PC-3 (cell line): ENCODE results near the gene MED15. TPM values are rescaled to one million over a fixed set of nuclear protein-coding genes. Genes with fewer than 3 reads are reported as not detected.
A peak's percentile ranks its signal among the peaks of the same experiment; 100 is the strongest.

ENCODE experiments used
- ATAC-seq: fragments of 200-7000 bp; cut with Tn5 transposase; 2 replicates; pipeline ENCODE4 v1.9.1; 2020; ENCODE audit warnings: mild to moderate bottlenecking, moderate library complexity
- BruUV-seq: library from RNA; stranded (reverse); fragments of 400-500 nt; replicated peaks from 2 replicates; lab custom pipeline; 2021; lab: Mats Ljungman, UMichigan
- CTCF ChIA-PET: fragments of 300-600 bp; sonication (Branson Sonifier 250); formaldehyde crosslinking; loops from one replicate; lab custom pipeline; 2022; ENCODE audit warnings: antibody characterized with exemption; lab: Charles Lee
- POLR2A ChIA-PET: fragments of 300-600 bp; sonication (Branson Sonifier 250); formaldehyde crosslinking; loops from one replicate; lab custom pipeline; 2022; ENCODE audit warnings: antibody characterized with exemption; ENCODE audit not compliant: unreplicated experiment; lab: Charles Lee
- DNase-seq: peaks from one replicate; pipeline ENCODE4 v3.0.0-alpha.2; 2015
- H2AFZ ChIP-seq: fragments of 300-600 bp; sonication (generic); 2 replicates; pipeline ENCODE4 v1.6.0; 2016; ENCODE audit warnings: antibody characterized with exemption, low read length
- H3F3A ChIP-seq: fragments of 300-600 bp; sonication (generic); one replicate; pipeline ENCODE4 v1.6.0; 2017; ENCODE audit warnings: antibody characterized with exemption, low read length, control low read depth, mild to moderate bottlenecking; ENCODE audit not compliant: unreplicated experiment
- H3K27ac ChIP-seq: fragments of 300-600 bp; sonication (generic); 2 replicates; pipeline ENCODE4 v1.5.1; 2016; ENCODE audit warnings: mild to moderate bottlenecking, low read length
- H3K27me3 ChIP-seq: fragments of 300-600 bp; sonication (generic); 2 replicates; pipeline ENCODE4 v1.6.1; 2016; ENCODE audit warnings: low read length, mixed read lengths
- H3K36me3 ChIP-seq: fragments of 300-600 bp; sonication (generic); 2 replicates; pipeline ENCODE4 v1.6.1; 2016; ENCODE audit warnings: low read depth, mixed run types, low read length, mixed read lengths
- H3K4me1 ChIP-seq: fragments of 300-600 bp; sonication (generic); 2 replicates; pipeline ENCODE4 v1.5.1; 2016; ENCODE audit warnings: low read length; ENCODE audit not compliant: insufficient read depth
- H3K4me2 ChIP-seq: fragments of 300-600 bp; sonication (generic); 2 replicates; pipeline ENCODE4 v1.6.0; 2016; ENCODE audit warnings: low read length
- H3K4me3 ChIP-seq: fragments of 300-600 bp; sonication (generic); 2 replicates; pipeline ENCODE4 v1.5.1; 2016; ENCODE audit warnings: mild to moderate bottlenecking, low read length, mixed read lengths
- H3K79me2 ChIP-seq: fragments of 300-600 bp; sonication (generic); 2 replicates; pipeline ENCODE4 v1.6.1; 2017; ENCODE audit warnings: low read length, mixed read lengths
- H3K9ac ChIP-seq: fragments of 300-600 bp; sonication (generic); 2 replicates; pipeline ENCODE4 v1.6.0; 2016; ENCODE audit warnings: mild to moderate bottlenecking, low read length
- H3K9me2 ChIP-seq: fragments of 300-600 bp; sonication (generic); replicated peaks from 2 replicates; pipeline ENCODE4 v1.6.1; 2016; ENCODE audit warnings: mixed run types, low read length, mixed read lengths
- H3K9me3 ChIP-seq: fragments of 300-600 bp; sonication (generic); 2 replicates; pipeline ENCODE4 v1.6.1; 2016; ENCODE audit warnings: low read length, mixed read lengths
- H4K20me1 ChIP-seq: fragments of 300-600 bp; sonication (generic); 2 replicates; pipeline ENCODE4 v1.6.1; 2016; ENCODE audit warnings: low read length, mixed read lengths
- EZH2 ChIP-seq: fragments of 300-600 bp; sonication (generic); IDR thresholded peaks from one replicate; pipeline ENCODE4 v1.6.1; 2017; ENCODE audit warnings: antibody characterized with exemption, mild to moderate bottlenecking, low read length; ENCODE audit not compliant: unreplicated experiment
- EZH2phosphoT487 ChIP-seq: fragments of 300-600 bp; sonication (generic); IDR thresholded peaks from 2 replicates; pipeline ENCODE4 v1.6.1; 2018; ENCODE audit warnings: mild to moderate bottlenecking, antibody characterized with exemption, low read length, borderline replicate concordance
- intact Hi-C: fragments of 100-400 bp; cut with micrococcal nuclease; formaldehyde crosslinking; loops from 2 replicates; pipeline ENCODE4 v1.9.0; 2023
- total RNA-seq: library from RNA; depleted of rRNA; stranded (reverse); fragments of >200 nt; gene quantifications from 2 replicates; pipeline ENCODE4 v1.2.3, GENCODE V29; 2014
- TF ChIP-seq, protein P1 (sequence below): fragments of 300-600 bp; sonication (generic); conservative IDR thresholded peaks from 2 replicates; pipeline ENCODE4 v1.5.1; 2017; ENCODE audit warnings: antibody characterized with exemption, low read depth, mild to moderate bottlenecking, low read length

MED15 gene
- total RNA-seq, 1 experiment from 2014 or later, result 55.9 TPM

DNA sequence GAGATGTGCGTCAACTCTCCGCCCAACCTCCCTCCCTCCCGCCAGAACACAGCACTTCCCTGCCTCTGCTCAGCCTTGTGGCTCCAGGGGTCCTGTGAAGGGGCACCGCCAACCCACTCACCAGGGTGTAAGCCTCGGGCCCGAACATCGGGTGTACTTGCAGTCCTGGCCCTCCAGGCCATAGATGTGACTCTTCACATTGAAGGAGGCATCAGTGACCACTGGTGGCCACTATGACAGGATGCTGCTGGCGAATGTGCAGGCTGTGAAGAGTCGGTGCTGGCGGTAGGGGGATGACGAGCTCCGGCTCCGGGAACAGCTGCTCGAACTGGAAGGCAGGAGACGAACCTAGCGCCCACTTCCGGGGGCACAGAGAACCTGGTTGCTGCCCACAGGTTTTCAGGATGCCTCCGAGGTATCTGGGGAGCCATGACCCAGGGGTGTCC lies 97.4 kb downstream of the MED15 start:
- H3K4me1 ChIP-seq, result no peaks in the 10 kb centered on the region
- no peaks in the 10 kb centered on the region for H3K9me3 ChIP-seq
- intact Hi-C loops, result no loop called here
- DNase-seq (no peak), ATAC-seq (no peak)
- CTCF ChIA-PET, result no interaction called here
- H3K79me2 ChIP-seq, result no peaks in the 10 kb centered on the region
- no peaks in the 10 kb centered on the region for H3K36me3 ChIP-seq
- no peaks in the 10 kb centered on the region for H3K27me3 ChIP-seq
- no peak overlapping the region for H2AFZ ChIP-seq
- no TSS peak for BruUV-seq
- H3K27ac ChIP-seq, result no peak overlapping the region
- TF ChIP-seq, protein P1, sequence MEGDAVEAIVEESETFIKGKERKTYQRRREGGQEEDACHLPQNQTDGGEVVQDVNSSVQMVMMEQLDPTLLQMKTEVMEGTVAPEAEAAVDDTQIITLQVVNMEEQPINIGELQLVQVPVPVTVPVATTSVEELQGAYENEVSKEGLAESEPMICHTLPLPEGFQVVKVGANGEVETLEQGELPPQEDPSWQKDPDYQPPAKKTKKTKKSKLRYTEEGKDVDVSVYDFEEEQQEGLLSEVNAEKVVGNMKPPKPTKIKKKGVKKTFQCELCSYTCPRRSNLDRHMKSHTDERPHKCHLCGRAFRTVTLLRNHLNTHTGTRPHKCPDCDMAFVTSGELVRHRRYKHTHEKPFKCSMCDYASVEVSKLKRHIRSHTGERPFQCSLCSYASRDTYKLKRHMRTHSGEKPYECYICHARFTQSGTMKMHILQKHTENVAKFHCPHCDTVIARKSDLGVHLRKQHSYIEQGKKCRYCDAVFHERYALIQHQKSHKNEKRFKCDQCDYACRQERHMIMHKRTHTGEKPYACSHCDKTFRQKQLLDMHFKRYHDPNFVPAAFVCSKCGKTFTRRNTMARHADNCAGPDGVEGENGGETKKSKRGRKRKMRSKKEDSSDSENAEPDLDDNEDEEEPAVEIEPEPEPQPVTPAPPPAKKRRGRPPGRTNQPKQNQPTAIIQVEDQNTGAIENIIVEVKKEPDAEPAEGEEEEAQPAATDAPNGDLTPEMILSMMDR, result no peak
- no peak for TF ChIP-seq EZH2phosphoT487
- TF ChIP-seq EZH2, result no peak
- H3K4me3 ChIP-seq, result no peak overlapping the region
- H3K4me2 ChIP-seq, result no peak overlapping the region
- no peaks in the 10 kb centered on the region for H3K9me2 ChIP-seq
- no peak overlapping the region for H3K9ac ChIP-seq
- POLR2A ChIA-PET, result no interaction called here
- H3F3A ChIP-seq, result no peaks in the 10 kb centered on the region
- no peaks in the 10 kb centered on the region for H4K20me1 ChIP-seq

DNA sequence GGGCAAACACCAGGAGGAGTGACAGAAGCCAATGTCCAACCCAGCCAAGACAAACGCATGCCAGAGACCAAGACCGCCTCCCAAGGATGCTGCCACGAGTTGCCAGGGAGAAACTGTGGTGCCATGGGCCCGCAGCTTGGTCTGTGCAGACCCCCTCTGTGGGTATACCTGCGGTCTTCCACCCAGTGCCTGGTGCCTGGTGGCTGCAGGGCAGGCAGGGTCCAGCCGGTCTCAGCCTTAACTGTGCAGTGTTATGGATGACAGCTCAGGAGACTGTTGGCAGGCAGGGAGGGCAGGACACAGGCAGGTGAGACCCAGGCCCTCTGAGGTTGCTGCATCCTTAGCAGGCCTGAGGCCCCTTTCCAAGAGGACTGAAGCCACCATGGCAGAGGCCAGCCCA lies 97.9 kb downstream of the MED15 start:
- BruUV-seq, result no TSS peak
- Histone ChIP-seq H3K9me3 (no peaks in the 10 kb centered on the region), H3K36me3 (no peaks in the 10 kb centered on the region), H3F3A (no peaks in the 10 kb centered on the region), H3K27ac (no peak overlapping the region), H3K9ac (no peak overlapping the region), H3K9me2 (no peaks in the 10 kb centered on the region), H3K4me1 (no peaks in the 10 kb centered on the region), H3K4me2 (no peak overlapping the region), H3K4me3 (no peak overlapping the region), H2AFZ (no peak overlapping the region), H3K27me3 (no peaks in the 10 kb centered on the region), H4K20me1 (no peaks in the 10 kb centered on the region), H3K79me2 (no peaks in the 10 kb centered on the region)
- TF ChIP-seq EZH2, result no peak
- TF ChIP-seq EZH2phosphoT487, result no peak
- TF ChIP-seq, protein P1, result no peak
- CTCF ChIA-PET, result no interaction called here
- no peak for ATAC-seq
- intact Hi-C loops, result no loop called here
- no peak for DNase-seq
- POLR2A ChIA-PET, result no interaction called here

DNA sequence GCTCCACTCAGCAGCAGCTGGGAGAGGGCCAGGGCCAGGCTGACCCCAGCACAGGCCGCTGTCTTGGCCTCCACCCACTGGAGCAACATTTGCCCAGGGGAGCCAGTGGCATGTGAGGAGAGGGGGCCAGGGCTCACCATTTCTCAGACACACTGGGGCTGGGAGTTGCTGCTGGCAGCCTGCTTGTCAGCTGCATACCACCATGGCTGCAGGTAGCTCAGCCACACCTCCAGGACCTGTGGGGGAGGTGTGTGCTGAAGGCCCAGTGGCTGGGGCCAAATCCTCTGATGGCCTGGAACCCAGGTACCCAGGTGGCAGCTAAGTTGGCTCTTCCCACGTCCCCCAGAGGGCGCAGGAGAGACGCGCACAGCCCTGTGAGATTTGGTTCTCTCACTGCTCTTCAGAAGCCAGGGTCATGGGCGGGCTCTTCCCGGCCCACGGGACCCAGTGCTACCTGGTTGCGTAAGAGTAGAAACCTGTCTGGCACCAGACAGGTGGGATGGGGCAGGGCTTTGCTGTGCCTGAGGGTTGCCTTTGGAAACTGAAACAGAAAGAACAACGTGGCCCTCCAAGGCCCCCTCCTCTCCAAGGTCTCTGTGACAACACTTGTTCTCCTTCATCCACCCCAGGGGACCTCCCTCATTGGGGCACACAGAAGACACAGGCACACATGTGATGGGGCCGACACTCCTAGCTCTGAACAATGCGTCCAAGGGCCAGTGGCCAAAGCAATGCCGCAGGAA lies 98.8 kb downstream of the MED15 start:
- Histone ChIP-seq H2AFZ (no peak overlapping the region; the same call in 1 of the 2 replicates), H3K4me1 (no peaks in the 10 kb centered on the region), H4K20me1 (no peaks in the 10 kb centered on the region), H3K36me3 (no peaks in the 10 kb centered on the region), H3K4me2 (no peak overlapping the region), H3K9ac (no peak overlapping the region), H3K4me3 (no peak overlapping the region), H3K79me2 (no peaks in the 10 kb centered on the region), H3K9me2 (no peaks in the 10 kb centered on the region), H3F3A (no peaks in the 10 kb centered on the region), H3K27ac (no peak overlapping the region), H3K27me3 (no peaks in the 10 kb centered on the region), H3K9me3 (no peaks in the 10 kb centered on the region)
- peak; percentile 80 for DNase-seq
- intact Hi-C loops, result loop anchor here (2.0 kb wide), 1 partner anchor 91 kb away; no protein-coding TSS in a partner anchor
- peak; percentile 93 for ATAC-seq
- CTCF ChIA-PET, result no interaction called here
- POLR2A ChIA-PET, result no interaction called here
- no peak for TF ChIP-seq EZH2
- TF ChIP-seq, protein P1, result peak; percentile 79
- TF ChIP-seq EZH2phosphoT487, result no peak
- no TSS peak for BruUV-seq
